HepG2 (cell line): Measurements from ENCODE around the gene CRYAB. TPM values are rescaled to one million over a fixed set of nuclear protein-coding genes. Genes with fewer than 3 reads are reported as not detected.
A peak's percentile ranks its signal among the peaks of the same experiment; 100 is the strongest.

Experiments used
- ARID2 ChIP-seq: sonication (generic); formaldehyde crosslinking; IDR thresholded peaks from 2 replicates; pipeline ENCODE4 v1.8.1; 2022; ENCODE audit warnings: mild to moderate bottlenecking, missing genetic modification reagents, borderline replicate concordance
- ATF6 ChIP-seq: sonication (generic); formaldehyde crosslinking; conservative IDR thresholded peaks from 2 replicates; pipeline ENCODE4 v1.4.0; 2020; ENCODE audit warnings: missing genetic modification reagents
- CREB3 ChIP-seq: sonication (generic); formaldehyde crosslinking; IDR thresholded peaks from 2 replicates; pipeline ENCODE4 v1.5.0; 2020; ENCODE audit warnings: missing genetic modification reagents
- ERF ChIP-seq: IDR thresholded peaks from 2 replicates; pipeline ENCODE4 v1.6.1; 2018; ENCODE audit warnings: missing biosample characterization, missing genetic modification reagents
- FOXA3 ChIP-seq: IDR thresholded peaks from 2 replicates; pipeline ENCODE4 v1.6.1; 2016; ENCODE audit warnings: missing genetic modification reagents, missing compliant biosample characterization
- FUBP1 ChIP-seq: sonication (generic); formaldehyde crosslinking; IDR thresholded peaks from 2 replicates; pipeline ENCODE4 v1.5.1; 2020; ENCODE audit warnings: missing genetic modification reagents, mild to moderate bottlenecking, borderline replicate concordance
- HCFC1 ChIP-seq: fragments of 150-350 bp; IDR thresholded peaks from 2 replicates; pipeline ENCODE4 v1.6.1; 2014; ENCODE audit warnings: low read depth, low read length
- MIXL1 ChIP-seq: IDR thresholded peaks from 2 replicates; pipeline ENCODE4 v1.6.1; 2016
- NFYB ChIP-seq: sonication (generic); formaldehyde crosslinking; IDR thresholded peaks from 2 replicates; pipeline ENCODE4 v1.4.0; 2020; ENCODE audit warnings: missing genetic modification reagents
- PHF8 ChIP-seq: sonication (generic); formaldehyde crosslinking; IDR thresholded peaks from 2 replicates; pipeline ENCODE4 v1.5.0; 2020; ENCODE audit warnings: missing genetic modification reagents
- PPARG ChIP-seq: conservative IDR thresholded peaks from 2 replicates; pipeline ENCODE4 v1.6.1; 2016; ENCODE audit warnings: missing biosample characterization, missing genetic modification reagents
- SAP130 ChIP-seq: IDR thresholded peaks from 2 replicates; pipeline ENCODE4 v1.6.1; 2016; ENCODE audit warnings: low read depth
- SOX6 ChIP-seq, 2 experiments: fragments of 450-650 bp in 1 of 2; sonication (generic) in 1 of 2; formaldehyde crosslinking in 1 of 2; IDR thresholded peaks; 2 replicates each; pipeline versions ENCODE4 v1.4.0 to v1.6.1; 2017 to 2020; ENCODE audit warnings: antibody characterized with exemption in 1 of 2, mild to moderate bottlenecking in 1 of 2, missing genetic modification reagents in 1 of 2
- SUZ12 ChIP-seq: fragments of 150-350 bp; IDR thresholded peaks from 2 replicates; pipeline ENCODE4 v1.6.1; 2014; ENCODE audit warnings: low read depth, low read length
- TGIF2 ChIP-seq: IDR thresholded peaks from 2 replicates; pipeline ENCODE4 v1.6.1; 2016; ENCODE audit warnings: control low read depth, missing compliant biosample characterization
- ZFY ChIP-seq: sonication (generic); formaldehyde crosslinking; IDR thresholded peaks from 2 replicates; pipeline ENCODE4 v1.4.0; 2020; ENCODE audit warnings: missing genetic modification reagents
- ZNF747 ChIP-seq: sonication (generic); formaldehyde crosslinking; IDR thresholded peaks from 2 replicates; pipeline ENCODE4 v1.8.1; 2023; ENCODE audit warnings: missing genetic modification reagents, mild to moderate bottlenecking, borderline replicate concordance
- ZNF800 ChIP-seq: sonication (generic); formaldehyde crosslinking; IDR thresholded peaks from 2 replicates; pipeline ENCODE4 v1.4.0; 2020; ENCODE audit warnings: missing genetic modification reagents
- ZNF841 ChIP-seq: sonication (generic); formaldehyde crosslinking; IDR thresholded peaks from 2 replicates; pipeline ENCODE4 v1.8.1; 2023; ENCODE audit warnings: missing genetic modification reagents, borderline replicate concordance
- polyA plus RNA-seq, 8 experiments: library from polyadenylated mRNA; depleted of rRNA in 3 of 8; stranded (reverse) in 7 of 8; unstranded in 1 of 8; fragments of >200 nt; fragmentation: Illumina TruSeq in 4 of 8; extraction: Trizol in 4 of 8; gene quantifications; 2 replicates each; pipeline versions ENCODE4 v1.2.1 to v1.2.3, GENCODE V29; 2011 to 2016; ENCODE audit warnings: low read depth in 4 of 8, missing spikeins in 1 of 8, mixed read lengths in 1 of 8; ENCODE audit not compliant: insufficient read depth in 1 of 8
- total RNA-seq, 5 experiments: library from RNA; depleted of rRNA; stranded (reverse); fragments of >200 nt; fragmentation: Illumina TruSeq; extraction: Trizol; gene quantifications; 2 replicates each; pipeline ENCODE4 v1.2.3, GENCODE V29; 2016; ENCODE audit warnings: low read depth in 1 of 5
- TF ChIP-seq, protein P1 (sequence below): sonication (generic); formaldehyde crosslinking; IDR thresholded peaks from 2 replicates; pipeline ENCODE4 v1.4.0; 2020; ENCODE audit warnings: missing genetic modification reagents

The CRYAB gene
- total and polyA plus RNA-seq, 2 of the 13 experiments (the other 11 are each of a cell fraction or from before 2014, with no cell fraction given), result 0.55 to 1.1 TPM

DNA sequence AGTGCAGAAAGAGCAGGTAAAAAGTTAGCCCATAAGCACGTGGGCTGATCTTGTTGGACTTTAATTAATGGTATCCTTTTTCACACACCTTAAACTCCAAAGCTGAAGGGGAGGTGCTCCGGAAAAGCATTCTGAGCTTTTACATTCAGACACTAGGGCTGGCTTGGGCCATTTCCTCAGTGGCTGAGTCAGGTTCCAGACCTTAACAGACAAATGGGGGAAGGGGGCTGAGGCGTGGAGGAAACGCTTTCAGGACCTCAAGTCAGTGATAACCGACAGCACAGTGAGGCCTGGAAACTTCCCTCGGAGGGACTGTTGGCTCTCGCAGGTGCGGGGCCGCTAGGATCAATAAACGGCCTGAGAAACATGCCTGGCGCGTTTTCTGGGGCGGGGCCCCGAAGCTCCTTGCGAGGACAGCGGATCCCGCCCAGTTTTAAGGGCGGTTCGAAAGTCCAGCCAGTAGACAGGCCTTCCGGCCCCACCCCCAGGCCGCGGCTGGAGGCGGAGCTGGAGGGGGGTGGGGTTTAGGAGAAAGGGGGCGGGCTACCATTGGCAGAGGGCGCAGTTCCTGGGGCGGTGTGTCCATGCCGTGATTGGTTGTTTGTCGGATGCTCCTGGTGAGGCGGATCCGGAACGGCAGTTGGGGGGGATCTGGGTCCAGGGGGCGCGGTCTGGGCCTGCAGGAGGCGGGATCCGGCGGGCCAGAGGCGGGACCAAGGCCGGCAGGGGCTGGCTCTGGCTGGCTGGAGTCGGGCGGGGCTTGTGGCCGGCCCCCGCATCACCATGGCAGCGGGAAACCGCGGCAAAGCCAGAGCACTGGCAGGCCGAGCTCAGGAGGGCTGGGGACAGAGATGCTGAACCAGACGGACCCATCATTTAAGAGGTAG lies 15.2 kb upstream of the CRYAB start (continued):
- TF ChIP-seq FUBP1, result 0 out of 2 replicates have a peak, but pooled peaks have one; percentile 38
- TF ChIP-seq ERF (CRISPR knock-in tag), result peak; percentile 63
- no peak for TF ChIP-seq ATF6
- TF ChIP-seq MIXL1 (CRISPR knock-in tag), result 0 out of 2 replicates have a peak, but pooled peaks have one; percentile 28
- peak; percentile 73 for TF ChIP-seq PHF8 (CRISPR knock-in tag)
- no peak for TF ChIP-seq CREB3 (CRISPR knock-in tag)
- peak; percentile 47; the same call in 1 of the 2 replicates for TF ChIP-seq ZNF747 (CRISPR knock-in tag)
- no peak for TF ChIP-seq SOX6 (IDR thresholded peaks at IDR 0.05)
- TF ChIP-seq SOX6 (CRISPR knock-in tag; IDR thresholded peaks at IDR 0.05), result peak; percentile 74; the same call in 1 of the 2 replicates
- TF ChIP-seq ZNF800 (CRISPR knock-in tag), result peak; percentile 31; the same call in 1 of the 2 replicates
- TF ChIP-seq, protein P1, sequence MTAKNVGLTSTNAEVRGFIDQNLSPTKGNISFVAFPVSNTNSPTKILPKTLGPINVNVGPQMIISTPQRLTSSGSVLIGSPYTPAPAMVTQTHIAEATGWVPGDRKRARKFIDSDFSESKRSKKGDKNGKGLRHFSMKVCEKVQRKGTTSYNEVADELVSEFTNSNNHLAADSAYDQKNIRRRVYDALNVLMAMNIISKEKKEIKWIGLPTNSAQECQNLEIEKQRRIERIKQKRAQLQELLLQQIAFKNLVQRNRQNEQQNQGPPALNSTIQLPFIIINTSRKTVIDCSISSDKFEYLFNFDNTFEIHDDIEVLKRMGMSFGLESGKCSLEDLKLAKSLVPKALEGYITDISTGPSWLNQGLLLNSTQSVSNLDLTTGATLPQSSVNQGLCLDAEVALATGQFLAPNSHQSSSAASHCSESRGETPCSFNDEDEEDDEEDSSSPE (CRISPR knock-in tag), result peak; percentile 87
- no peak for TF ChIP-seq SUZ12
- TF ChIP-seq SAP130 (CRISPR knock-in tag), result peak; percentile 87
- TF ChIP-seq TGIF2 (CRISPR knock-in tag), result peak; percentile 25; the same call in 1 of the 2 replicates
- no peak for TF ChIP-seq ZNF841 (CRISPR knock-in tag)
- TF ChIP-seq ZFY (CRISPR knock-in tag), result peak; percentile 89
- no peak for TF ChIP-seq HCFC1
- 0 out of 2 replicates have a peak, but pooled peaks have one; percentile 76 for TF ChIP-seq ARID2 (CRISPR knock-in tag)
- TF ChIP-seq NFYB, result peak; percentile 66; the same call in 1 of the 2 replicates
- TF ChIP-seq PPARG, result peak; percentile 57; the same call in 1 of the 2 replicates
- peak; percentile 64 for TF ChIP-seq FOXA3 (CRISPR knock-in tag)
